ENCODE results near the gene C15orf62.

C15orf62 gene

DNA sequence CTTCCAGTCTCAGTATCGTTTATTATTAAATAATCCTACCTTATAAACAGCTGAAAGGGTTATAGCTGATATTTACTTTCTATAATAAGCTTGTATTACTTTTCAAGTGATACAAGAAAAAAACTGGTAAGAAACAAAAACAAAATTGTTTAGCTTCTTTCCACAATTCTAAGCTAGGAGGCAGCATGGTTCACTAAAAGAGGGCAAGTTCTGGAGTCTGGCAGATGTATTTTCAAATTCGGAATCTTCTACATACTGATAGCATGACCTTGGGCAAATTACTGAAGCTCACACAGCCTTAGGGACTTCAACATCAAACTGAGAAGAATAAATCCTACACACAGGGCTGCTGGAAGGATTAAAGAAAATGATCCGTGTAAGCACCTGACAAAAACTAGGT lies 15.4 kb downstream of the C15orf62 start:
- TF ChIP-seq, protein P1, sequence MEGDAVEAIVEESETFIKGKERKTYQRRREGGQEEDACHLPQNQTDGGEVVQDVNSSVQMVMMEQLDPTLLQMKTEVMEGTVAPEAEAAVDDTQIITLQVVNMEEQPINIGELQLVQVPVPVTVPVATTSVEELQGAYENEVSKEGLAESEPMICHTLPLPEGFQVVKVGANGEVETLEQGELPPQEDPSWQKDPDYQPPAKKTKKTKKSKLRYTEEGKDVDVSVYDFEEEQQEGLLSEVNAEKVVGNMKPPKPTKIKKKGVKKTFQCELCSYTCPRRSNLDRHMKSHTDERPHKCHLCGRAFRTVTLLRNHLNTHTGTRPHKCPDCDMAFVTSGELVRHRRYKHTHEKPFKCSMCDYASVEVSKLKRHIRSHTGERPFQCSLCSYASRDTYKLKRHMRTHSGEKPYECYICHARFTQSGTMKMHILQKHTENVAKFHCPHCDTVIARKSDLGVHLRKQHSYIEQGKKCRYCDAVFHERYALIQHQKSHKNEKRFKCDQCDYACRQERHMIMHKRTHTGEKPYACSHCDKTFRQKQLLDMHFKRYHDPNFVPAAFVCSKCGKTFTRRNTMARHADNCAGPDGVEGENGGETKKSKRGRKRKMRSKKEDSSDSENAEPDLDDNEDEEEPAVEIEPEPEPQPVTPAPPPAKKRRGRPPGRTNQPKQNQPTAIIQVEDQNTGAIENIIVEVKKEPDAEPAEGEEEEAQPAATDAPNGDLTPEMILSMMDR (IDR thresholded peaks at IDR 0.05; ENCODE audit: low read depth, low read length): no peak
- no peak for DNase-seq (ENCODE audit: extremely low read depth, low read depth)

DNA sequence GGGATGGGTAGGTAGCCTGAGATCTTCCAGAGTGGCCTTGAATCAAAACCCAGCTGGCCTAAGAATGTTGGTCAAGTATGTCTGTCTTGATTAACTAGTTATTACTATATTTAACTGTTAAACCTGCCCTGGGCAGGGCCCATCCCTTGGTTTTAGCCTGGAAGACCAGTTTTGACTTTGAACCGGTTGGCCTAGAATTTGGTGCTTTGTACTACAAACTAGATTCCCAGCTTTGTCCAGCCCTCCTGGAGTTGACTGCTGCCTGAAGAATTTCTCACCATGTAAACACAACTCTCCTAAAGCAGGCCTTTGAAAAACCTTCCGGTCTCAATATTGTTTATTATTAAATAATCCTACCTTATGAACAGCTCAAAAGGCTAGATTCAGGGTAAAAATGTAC lies 16.0 kb downstream of the C15orf62 start:
- TF ChIP-seq, protein P1 (IDR thresholded peaks at IDR 0.05; ENCODE audit: low read depth, low read length): no peak
- DNase-seq (ENCODE audit: extremely low read depth, low read depth): no peak

DNA sequence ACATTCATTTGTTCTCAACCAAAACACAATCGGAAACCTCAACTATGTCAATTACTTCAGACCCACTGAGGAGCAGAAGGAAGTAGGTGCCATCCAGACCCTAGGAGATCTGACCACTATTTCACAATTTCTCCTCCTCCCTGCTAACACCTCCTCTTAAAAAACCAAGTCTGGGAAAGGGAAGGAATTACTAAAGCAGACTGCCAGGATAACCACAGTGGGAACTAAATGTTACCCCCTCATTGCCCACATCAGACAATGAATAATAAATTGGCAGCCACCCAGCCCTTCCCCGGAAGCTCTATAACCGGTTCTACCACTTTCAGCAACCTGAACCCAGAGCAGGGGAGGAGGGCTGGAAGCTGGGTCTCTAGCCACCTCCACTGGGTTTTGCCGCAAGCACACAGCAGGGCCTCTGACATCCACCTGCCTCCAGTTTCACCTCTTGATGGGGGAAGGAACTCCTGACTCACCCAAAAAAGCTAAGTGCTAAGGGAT lies 17.6 kb downstream of the C15orf62 start:
- TF ChIP-seq, protein P1 (IDR thresholded peaks at IDR 0.05; ENCODE audit: low read depth, low read length): no peak
- no peak for DNase-seq (ENCODE audit: extremely low read depth, low read depth)

DNA sequence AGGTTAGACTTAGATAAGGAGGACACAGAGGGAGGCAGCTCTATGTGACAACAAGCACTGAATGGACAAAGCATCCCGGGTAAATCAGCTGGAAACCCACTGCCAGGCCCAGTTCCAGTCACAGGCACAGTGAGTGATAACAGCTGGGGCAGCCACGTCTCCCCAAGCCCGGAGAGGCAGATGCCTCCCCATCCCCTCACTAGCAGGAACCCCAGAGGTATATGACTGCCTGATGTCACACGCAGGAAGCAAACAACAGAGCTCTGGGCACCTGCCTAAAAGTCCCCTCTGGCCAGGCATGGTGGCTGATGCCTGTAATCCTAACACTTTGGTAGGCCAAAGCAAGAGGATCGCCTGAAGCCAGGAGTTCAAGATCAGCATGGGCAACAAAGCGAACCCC lies 18.2 kb downstream of the C15orf62 start:
- no peak for DNase-seq (ENCODE audit: extremely low read depth, low read depth)
- TF ChIP-seq, protein P1 (IDR thresholded peaks at IDR 0.05; ENCODE audit: low read depth, low read length): no peak

DNA sequence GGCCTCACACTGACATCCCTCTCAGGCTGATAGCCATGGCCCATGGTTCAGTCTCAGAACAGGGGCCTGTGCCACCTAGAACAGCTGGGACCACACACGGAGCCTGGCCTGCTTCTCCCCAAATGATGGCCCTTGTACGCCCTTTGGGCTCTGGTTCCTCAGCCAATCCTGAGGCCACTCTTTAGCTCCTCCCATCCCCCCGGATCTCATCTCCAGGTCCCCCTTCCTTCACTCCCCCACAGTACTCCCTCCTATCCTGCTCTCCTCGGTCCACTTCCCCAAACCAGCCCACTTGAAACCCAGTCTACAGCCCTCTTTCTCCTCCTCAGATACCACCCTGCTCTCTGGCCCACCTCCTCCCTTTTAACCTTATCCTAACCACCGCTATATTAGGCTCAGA lies 19.3 kb downstream of the C15orf62 start:
- DNase-seq (ENCODE audit: extremely low read depth, low read depth): no peak
- TF ChIP-seq, protein P1 (IDR thresholded peaks at IDR 0.05; ENCODE audit: low read depth, low read length): no peak

DNA sequence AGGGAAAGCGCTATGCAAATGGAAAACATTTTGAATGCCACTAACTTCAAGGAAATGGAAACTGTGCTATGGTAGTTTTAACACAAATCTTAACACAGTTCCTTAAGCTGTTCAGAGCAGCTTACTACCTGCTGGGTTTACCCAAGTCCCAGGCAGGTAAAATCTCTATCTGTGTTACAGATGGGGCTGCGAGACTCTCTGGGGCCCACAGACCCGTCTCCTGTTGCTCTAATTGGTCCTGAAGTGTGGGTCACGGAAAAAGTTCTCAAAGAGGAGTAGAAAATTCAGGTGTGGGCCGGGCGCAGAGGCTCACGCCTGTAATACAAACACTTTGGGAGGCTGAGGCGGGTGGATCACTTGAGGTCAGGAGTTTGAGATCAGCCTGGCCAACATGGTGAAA lies 20.2 kb downstream of the C15orf62 start:
- TF ChIP-seq, protein P1 (IDR thresholded peaks at IDR 0.05; ENCODE audit: low read depth, low read length): no peak
- no peak for DNase-seq (ENCODE audit: extremely low read depth, low read depth)

DNA sequence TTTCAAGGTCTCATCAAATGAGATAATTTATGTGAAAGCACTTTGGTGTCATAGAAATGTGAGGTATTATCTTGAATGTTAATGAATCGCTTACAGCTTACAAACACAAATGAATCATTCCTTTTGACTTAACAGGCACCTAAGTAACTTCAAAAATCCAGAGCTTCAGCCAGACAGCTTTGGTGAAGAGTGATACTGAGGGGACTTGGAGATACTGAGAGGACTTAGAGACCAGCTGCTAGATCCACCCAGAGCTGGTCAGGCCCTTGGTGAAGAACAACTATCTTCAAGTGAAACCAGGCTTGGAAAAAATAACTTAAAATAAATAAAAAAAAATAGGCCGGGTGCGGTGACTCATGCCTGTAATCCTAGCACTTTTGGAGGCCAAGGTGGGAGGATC lies 20.9 kb downstream of the C15orf62 start:
- DNase-seq (ENCODE audit: extremely low read depth, low read depth): no peak
- TF ChIP-seq, protein P1 (IDR thresholded peaks at IDR 0.05; ENCODE audit: low read depth, low read length): no peak
